ENCODE measurements around the gene FANK1.
A peak's percentile ranks its signal among the peaks of the same experiment; 100 is the strongest.
"Not testable (repeated sequence)": the region's sequence is repeated elsewhere in the genome, so short reads cannot be mapped to it uniquely, and the experiment has no call there.

FANK1 gene

DNA sequence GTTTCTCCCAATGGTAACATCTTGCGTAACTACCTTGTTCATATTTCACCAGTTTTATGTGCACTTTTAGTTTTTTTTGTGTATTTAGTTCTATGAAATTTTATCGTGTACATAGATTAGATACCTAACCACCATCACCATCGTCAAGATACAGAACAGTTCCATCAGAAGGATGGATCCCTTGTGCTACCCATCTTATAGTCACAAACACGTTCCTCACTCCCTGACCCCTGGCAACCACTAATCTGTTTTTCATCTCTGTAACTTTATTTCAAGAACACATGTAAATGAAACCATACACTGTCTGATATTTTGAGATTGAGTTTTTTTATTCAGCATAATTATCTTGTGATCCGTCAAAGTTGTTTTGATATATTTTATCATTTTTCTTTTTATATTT lies 29.9 kb downstream of the FANK1 start:
- FAIRE-seq: no peak

DNA sequence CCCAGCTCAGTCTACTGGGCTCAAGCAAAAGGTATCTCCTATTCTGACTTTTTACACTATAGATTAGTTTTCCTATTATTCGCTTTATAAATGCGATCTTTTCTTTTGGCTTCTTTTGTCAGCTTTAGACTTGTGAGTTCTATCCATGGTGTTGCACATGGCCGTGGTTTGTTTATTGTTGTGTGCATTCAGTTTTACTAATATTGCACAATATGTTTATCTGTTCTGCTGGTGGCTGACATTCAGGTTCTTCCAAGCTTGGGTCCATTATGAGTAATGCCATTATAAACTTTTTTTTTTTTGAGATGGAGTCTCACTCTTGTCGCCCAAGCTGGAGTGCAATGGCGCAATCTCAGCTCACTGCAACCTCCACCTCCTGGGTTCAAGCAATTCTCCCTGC lies 30.9 kb downstream of the FANK1 start:
- not testable (repeated sequence) for DNase-seq (ENCODE audit: low spot score); FAIRE-seq

More for the DNA sequence above, 29.9 kb downstream of the FANK1 start:
- DNase-seq (ENCODE audit: low spot score): no peak

DNA sequence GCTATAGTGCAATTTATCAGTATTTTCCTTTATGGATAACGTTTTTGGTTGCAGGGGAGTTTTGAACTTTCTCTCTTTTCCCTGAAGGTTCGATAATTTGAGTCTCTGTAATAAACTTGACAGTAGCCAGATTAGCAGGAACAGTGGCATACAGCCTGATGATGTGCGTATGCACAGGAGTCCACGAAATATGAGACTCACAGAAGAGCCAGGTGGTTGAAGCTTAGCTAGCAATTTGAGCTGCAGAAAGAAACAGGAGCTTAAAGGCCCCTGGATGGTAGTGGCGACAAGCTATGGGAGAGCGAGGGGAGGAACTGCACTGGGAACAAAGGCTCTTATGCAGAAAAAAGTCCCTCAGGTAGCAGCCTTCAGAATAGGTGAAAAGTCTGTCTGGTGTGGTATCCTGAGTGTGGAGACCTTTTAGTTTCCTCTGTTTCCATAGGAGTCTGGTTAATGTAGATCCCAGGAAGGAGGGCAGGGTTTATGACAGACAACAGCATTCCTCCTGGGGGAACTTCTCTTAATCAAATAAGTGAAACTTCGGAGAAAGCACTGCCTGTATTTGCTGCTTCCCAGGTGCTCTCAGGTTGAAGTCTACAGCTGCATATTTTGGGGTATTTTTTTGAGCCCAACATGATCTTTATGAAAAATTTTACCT lies 32.7 kb downstream of the FANK1 start:
- FAIRE-seq (no peak), DNase-seq (ENCODE audit: low spot score) (no peak)

DNA sequence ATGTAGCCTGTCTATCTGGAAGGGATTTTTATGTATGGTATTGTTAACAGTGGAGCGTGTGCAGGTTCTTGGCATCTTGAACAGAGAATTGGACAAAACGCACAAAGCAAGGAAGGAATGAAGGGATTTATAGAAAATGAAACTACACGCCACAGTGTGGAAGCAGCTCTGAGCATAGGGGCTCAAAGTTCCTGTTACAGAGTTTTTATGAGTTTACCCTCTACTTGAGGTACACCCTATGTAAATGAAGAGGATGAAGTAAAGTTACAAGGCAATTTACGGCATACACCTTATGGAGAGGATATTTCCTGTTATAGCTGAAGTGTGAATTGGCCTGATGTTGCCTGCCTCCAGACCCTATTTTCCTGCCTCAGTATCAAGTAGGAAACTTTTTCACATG lies 33.3 kb downstream of the FANK1 start:
- no peak for DNase-seq (ENCODE audit: low spot score)
- no peak for FAIRE-seq

DNA sequence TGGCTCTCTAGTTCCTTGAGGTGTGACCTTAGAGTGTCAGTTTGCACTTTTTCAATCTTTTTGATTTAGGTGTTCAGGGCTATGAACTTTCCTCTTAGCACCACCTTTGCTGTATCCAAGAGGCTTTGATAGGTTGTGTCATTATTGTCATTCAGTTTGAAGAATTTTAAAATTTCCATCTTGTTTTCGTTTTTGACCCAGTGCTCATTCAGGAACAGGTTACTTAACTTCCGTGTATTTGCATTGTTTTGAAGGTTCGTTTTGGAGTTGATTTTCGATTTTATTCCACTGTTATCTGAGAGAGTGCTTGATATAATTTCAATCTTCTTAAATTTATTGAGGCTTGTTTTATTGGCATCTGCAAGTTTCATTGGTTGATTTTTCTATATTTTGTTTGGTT lies 37.3 kb downstream of the FANK1 start:
- no peak for FAIRE-seq
- no peak for DNase-seq (ENCODE audit: low spot score)

DNA sequence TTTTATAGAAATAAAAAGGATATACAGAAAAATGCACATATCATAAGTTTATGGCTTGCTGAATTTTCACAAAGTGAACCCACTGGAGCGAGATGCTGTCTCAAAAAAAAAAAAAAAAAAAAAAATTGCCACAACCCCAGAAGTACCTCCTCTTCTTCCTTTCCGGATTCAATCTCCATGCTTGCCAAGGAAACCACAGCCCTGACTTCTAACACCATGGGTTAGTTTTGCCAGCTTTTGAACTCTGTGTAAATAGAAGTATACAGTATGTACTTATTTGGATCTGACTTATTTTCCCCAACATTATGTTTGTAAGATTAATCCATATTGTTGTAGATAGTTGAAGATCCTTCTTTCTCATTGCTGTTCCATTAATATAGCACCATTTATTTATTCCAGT lies 40.0 kb downstream of the FANK1 start:
- DNase-seq (ENCODE audit: low spot score): no peak

DNA sequence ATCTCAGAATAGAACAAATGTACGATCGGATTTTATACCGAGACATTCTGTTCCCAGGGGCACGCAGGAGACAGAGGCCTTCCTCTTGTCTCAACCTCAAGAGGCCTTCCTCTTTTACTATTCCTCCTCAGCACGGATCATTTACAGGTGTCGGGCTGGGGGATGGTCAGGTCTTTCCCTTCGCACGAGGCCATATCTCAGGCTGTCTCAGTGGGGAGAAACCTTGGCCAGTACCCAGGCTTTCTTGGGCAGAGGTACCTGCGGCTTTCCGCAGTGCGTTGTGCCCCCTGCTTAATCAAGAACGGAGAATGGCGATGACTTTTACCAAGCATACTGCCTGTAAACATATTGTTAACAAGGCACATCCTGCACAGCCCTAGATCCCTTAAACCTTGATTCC lies 44.2 kb downstream of the FANK1 start:
- FAIRE-seq (no peak), DNase-seq (ENCODE audit: low spot score) (no peak)

More for the DNA sequence above, 40.0 kb downstream of the FANK1 start:
- no peak for FAIRE-seq

DNA sequence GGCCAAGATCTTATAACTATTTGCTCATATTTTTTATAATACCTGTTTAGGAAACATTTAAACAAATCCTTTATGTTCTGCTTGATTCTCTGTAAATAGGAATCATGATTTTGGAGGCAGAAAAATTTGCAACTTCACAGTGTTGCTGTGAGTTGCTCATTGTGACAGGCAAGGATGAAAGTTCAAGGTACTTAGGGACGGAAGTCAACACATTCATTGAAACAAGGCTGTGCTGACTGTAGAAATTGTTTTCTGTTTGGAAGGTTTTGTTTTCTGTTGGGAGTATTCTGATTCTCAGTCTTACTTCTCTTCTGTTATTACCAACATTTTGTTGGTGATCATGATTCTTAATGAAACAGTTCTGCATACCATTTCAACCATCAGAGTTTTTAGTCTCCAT lies 54.9 kb downstream of the FANK1 start:
- DNase-seq (ENCODE audit: low spot score): no peak
- FAIRE-seq: no peak

DNA sequence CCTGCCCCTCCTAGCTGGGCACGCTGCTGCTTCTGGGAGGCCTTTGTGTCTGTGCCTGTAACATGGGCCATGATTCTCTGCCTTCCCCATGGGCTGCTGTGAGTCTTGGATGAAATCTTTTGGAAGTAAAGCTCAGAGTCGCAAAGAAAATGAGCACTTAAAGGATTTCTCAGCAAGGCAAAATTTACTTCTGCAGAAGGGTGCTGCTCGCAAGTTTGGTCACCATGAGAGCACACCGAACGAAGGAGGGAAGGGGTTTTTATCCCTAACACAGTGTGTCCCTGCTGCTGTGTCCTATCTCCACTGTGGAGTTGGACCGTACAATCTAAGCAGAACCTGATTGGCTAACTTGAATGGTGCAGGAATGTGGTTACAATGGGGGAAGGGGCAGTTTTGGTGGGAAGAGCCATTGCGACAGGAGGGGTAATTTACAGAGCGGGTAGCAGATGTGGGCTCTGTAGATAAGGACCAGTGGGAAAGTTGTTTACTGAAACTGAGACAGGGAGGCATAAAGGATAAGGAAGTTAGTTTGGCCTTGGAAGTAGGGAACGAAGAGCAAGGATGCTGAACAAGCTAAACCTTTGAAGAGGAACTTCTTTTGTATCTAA lies 57.5 kb downstream of the FANK1 start:
- FAIRE-seq (no peak), DNase-seq (ENCODE audit: low spot score) (no peak)

DNA sequence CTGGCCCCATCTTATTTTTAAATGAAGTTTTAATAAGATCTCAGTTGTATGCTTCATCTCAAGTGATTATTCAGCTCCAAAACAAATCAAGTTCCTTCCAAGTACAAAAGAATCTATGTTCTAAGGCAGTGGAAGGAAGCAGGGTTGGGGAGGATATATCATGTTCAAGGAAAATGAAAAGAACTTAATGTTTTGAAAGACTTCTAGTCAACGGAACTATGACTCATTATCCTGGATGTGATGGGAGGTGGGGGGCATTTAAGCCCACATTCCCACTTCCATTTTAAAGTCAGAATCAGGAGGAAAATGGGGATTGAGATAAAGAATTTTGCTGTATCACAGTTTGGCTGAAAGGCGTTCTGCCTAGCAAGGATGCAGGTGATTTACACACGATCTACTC lies 59.4 kb downstream of the FANK1 start:
- FAIRE-seq (no peak), DNase-seq (ENCODE audit: low spot score) (no peak)

DNA sequence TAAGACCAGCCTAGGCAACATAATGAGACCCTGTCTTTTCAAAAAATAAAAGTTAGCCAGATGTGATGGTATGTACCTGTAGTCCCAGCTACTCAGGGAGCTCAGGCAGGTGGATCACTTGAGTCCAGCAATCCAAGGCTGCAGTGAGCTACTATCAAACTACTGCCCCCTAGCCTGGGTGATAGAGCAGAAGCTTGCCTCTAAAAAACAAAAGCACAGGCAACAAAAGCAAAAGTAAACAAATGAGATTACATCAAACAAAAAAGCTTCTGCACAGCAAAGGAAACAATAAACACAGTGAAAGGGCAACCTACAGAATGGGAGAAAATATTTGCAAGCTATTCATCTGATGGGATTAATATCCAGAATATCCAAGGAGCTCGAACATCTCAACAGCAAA lies 65.4 kb downstream of the FANK1 start:
- DNase-seq (ENCODE audit: low spot score): no peak
- no peak for FAIRE-seq

DNA sequence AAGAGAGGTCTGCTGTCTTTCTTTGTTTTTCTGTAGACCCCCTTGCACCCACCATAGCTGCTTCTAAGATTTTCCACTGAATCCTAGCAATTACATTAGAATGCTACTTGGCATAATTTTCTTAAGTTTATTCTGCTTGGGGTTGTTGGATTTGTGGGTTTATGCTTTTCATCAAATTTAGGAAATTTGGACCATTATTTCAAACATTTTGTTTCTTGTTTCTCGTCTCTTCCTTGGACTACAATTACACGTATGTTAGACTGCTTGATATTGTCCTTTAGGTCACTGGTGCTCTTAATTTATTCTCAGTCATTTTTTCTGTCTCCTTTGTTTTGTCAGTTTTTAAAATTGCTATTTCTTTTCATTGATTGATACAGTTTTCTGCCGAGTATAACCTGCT lies 65.8 kb downstream of the FANK1 start:
- FAIRE-seq (no peak), DNase-seq (ENCODE audit: low spot score) (no peak)

DNA sequence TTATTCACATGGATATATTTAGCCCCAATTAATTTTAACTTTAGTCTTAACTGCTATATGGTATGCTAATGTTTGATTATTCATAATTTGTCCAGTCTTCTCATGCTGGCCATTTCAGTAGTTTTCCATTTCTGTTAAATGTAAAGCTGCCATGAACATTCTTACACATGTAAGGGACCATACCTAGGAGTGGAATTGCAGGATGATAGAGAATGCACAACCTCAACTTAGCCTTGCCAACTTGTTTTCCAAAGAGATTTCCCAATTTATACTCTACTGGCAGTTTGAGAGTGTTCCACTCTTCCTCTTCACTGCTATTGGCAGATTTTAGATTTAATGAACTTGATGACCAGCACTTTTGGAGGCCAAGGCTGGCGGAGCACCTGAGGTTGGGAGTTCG lies 68.2 kb downstream of the FANK1 start:
- no peak for DNase-seq (ENCODE audit: low spot score)
- FAIRE-seq: no peak

DNA sequence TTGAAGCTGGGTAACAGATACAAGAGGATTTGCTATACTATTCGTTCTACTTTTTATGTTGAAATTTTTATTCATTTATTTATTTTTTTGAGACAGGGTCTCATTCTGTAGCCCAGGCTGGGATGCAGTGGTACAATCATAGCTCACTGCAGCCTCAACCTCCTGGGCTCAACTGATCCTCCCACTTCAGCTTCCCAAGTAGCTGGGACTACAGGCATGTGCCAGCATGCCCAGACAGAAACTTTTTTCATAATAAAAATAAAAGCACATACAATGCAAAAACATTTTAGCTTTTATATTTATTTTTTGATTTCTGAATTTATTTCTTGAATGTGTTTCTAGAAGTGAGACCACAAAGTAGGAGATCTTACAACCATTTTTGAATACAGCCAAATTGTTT lies 71.2 kb downstream of the FANK1 start:
- no peak for FAIRE-seq
- DNase-seq (ENCODE audit: low spot score): no peak

DNA sequence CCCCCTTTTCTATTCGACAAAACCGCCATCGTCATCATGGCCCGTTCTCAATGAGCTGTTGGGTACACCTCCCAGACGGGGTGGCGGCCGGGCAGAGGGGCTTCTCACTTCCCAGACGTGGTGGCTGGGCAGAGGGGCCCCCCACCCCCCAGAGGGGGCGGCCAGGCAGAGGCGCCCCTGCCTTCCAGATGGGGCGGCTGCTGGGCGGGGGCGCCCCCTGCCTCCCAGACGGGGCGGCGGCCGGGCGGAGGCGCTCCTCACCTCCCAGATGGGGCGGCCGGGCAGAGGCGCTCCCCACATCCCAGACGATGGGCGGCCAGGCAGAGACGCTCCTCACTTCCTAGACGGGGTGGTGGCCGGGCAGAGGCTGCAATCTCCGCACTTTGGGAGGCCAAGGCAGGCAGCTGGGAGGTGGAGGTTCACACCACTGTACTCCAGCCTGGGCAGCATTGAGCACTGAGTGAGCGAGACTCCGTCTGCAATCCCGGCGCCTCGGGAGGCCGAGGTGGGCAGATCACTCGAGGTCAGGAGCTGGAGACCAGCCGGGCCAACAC lies 73.8 kb downstream of the FANK1 start:
- DNase-seq (ENCODE audit: low spot score); FAIRE-seq: not testable (repeated sequence)

DNA sequence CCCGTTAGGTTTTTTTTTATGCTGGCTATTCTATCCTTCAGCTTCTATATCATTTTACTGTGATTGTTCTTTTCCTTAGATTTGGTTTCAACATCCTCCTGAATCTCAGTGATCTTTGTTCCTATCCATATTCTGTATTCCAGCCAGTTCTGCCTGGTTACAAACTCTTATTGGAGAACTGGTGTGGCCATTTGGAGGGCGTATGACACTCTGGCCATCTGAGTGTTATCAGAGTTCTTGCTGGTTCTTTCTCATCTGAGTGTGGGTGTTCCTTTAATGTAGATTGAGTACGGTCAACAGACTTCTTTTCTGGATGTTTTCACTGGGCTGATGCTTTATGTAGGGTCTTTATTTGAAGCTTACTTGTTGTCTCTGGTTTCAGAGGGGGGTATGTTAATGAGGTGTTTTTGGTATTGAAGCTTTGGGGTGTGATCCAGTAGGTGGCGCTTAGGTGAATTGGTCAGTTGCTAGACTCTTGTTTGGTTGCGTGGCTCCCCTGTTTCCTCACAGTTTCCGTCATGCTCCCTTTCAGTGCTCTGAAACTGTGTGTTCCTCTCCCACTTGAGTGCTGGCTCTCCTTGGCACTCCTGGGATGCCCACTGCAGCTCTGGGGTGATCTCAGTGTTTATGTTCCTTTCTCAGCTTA lies 80.7 kb downstream of the FANK1 start:
- no peak for DNase-seq (ENCODE audit: low spot score)
- FAIRE-seq: no peak

DNA sequence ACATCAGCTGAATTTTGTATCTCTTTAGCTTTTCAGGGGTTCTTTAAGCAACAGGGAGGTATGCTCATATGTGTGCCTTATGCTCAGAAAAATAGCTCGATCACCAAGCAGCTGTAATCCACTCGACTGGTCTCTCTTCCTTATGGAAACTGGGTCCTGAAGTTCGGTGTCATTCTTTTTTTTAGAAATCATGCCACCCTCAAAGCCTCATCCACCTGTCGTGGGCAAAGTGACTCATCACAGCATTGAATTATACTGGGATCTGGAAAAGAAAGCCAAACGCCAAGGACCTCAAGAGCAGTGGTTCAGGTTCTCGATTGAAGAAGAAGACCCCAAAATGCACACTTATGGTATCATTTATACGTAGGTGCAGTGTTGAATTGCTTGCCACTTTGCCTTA lies 83.6 kb downstream of the FANK1 start:
- FAIRE-seq (no peak), DNase-seq (ENCODE audit: low spot score) (no peak)

DNA sequence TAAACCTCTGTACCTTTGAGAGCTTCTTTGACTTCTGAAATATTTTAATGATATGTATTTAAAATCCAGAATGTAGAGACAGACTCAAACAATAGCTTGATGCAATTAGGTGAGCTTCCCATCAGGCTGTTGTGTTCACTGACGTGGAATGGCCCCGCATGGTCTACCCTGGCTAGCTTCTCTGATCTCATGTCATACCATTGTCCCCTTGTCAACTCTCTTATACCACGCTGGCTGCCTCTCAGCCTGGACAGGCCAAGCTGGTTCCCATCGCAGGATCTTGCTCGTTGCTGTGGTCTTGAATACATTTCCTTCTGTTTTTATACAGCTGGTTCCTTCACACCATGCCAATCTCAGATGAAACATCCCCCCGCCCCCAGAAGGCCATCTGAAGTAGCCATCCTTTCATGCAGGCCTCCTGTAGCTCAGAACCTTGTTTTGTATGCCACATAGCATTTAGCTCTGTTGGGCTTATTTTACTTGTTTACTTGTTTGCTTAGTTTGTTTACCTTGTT lies 84.2 kb downstream of the FANK1 start:
- FAIRE-seq (no peak), DNase-seq (ENCODE audit: low spot score) (no peak)

DNA sequence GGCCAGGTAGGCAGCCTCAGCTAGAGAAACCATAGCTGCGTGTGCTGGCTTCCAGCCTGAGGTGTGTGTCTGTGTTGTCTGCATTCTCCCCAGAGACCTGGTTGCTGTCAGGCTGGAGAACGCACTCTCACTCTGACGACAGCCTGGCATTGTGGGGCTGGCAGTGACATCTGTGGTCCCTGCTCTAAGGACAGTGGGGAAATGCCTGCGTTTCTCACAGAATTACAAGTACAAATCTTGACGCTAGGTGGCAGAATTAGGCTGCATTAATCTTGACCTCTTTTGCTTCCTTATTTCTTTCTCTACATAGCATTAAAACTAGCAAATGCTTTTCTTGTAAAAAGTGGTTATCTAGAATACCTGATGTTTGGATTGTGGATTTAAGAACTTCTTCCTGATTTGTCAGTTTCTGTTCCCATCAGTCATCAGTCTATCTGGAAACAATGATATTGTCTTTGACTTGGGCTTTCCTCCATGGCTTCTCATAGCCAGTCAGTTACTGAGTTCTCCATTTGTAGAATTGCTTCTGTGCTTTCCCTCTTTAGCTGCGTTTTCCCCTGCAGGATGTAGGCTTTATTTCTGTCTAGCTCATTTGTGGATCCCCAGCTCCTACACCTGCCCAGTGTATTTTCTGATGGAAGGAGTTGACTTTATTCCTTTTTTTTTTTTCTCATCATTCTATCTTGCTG lies 86.0 kb downstream of the FANK1 start:
- no peak for FAIRE-seq
- peak; percentile 43 for DNase-seq (ENCODE audit: low spot score)

DNA sequence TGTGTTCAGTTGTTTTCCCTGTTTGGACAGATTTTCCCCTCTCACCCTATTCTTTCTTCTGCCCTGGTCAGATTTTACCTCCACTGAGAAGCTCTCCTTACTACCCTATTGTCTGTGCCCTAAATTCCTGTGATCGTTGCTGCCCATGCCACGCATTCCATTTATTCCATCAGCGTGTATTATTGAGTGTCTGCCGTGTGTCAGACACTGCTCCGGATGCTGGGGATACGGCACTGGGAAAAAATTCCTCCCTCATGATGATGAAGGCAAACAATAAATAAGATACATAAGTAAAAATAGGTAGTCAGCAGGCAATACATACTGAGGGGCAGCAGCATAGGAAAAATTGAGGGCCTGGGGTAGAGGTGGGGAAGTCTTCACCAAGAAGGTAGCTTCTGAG lies 86.8 kb downstream of the FANK1 start:
- FAIRE-seq: no peak
- DNase-seq (ENCODE audit: low spot score): peak; percentile 13

DNA sequence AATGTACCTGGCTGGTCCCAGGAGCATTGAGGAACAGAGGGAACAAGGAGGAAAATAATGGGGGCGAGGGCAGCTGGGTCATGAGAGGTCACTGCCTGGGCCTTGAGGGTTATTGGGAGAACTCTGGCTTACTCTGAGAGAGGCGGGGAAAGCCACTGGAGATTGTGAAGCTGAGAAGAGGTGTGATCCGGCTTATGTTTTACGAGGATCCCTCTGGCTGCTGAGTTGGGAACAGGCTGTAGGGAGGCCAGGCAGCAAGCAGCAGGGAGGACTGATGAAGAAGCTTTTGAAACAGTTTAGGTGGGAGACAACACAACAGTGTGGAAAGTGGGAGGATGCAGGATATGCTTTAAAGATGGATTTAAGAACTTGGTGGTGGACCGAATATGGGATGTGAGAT lies 87.3 kb downstream of the FANK1 start:
- DNase-seq (ENCODE audit: low spot score) (no peak), FAIRE-seq (no peak)

DNA sequence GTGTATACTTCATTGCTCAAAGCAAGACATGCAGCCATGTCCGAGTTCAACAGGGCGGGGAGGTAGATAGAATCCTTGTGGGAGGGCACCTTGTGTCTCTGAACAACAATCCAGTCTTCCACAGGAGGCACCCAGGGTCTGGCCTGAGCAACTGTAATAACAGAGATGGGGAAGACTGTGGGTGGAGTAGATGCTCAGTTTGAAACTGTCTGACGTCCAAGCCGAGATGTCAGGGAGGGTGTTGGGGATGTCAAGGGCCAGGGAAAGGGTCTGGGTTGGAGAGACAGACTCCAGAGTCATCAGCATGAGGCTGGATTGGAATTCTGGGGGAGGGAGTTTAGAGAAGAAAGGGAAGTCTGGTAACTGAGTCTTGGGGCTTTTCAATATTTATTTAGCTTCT lies 88.0 kb downstream of the FANK1 start:
- DNase-seq (ENCODE audit: low spot score): no peak
- FAIRE-seq: no peak

All from urothelium cell line (cell line).